Measurements from ENCODE around the gene SHISAL1. TPM values are rescaled to one million over a fixed set of nuclear protein-coding genes. Genes with fewer than 3 reads are reported as not detected.

SHISAL1 gene
- total RNA-seq, 1 experiment from 2014 or later = 1.6 TPM

DNA sequence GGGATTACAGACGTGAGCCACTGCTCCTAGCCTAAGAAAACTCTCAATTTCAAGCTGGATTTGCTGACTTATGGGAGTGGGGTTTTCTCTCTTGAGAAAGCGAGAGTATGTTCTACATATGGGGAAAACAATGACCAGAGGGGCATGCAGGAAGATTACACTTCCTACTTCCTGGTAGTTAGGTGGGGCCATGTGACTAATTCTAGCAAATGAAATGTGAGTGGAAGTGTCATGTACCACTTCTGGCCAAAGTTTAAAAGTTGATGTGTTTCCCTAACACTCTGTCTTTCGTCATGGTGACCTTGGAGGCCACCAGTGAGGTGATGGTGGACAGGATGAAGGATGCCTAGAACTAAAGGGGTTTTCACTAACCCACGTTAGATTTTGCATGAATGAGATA is 81.5 kb downstream of the SHISAL1 start:
- H3K27ac Mint-ChIP-seq (ENCODE audit: low read depth, unreplicated experiment) = no peak overlapping the region
- no peaks in the 10 kb centered on the region for H3K36me3 Mint-ChIP-seq (ENCODE audit: insufficient read depth, unreplicated experiment)
- no peak overlapping the region for H3K4me3 Mint-ChIP-seq (ENCODE audit: unreplicated experiment)
- no TSS peak for BruUV-seq (replicated peaks)
- intact Hi-C loops (cut with micrococcal nuclease) = no loop called here
- peaks cover 11% of the 10 kb centered on the region for H3K9me3 Mint-ChIP-seq (ENCODE audit: unreplicated experiment)
- H3K4me1 Mint-ChIP-seq (ENCODE audit: insufficient read depth, unreplicated experiment) = no peaks in the 10 kb centered on the region
- POLR2A ChIA-PET = no interaction called here
- CTCF ChIA-PET = interaction anchor here (0.6 to 0.7 kb wide), 2 partner anchors 112 to 414 kb away, joined by 3 read pairs; no protein-coding TSS in a partner anchor
- TF ChIP-seq, protein P1, sequence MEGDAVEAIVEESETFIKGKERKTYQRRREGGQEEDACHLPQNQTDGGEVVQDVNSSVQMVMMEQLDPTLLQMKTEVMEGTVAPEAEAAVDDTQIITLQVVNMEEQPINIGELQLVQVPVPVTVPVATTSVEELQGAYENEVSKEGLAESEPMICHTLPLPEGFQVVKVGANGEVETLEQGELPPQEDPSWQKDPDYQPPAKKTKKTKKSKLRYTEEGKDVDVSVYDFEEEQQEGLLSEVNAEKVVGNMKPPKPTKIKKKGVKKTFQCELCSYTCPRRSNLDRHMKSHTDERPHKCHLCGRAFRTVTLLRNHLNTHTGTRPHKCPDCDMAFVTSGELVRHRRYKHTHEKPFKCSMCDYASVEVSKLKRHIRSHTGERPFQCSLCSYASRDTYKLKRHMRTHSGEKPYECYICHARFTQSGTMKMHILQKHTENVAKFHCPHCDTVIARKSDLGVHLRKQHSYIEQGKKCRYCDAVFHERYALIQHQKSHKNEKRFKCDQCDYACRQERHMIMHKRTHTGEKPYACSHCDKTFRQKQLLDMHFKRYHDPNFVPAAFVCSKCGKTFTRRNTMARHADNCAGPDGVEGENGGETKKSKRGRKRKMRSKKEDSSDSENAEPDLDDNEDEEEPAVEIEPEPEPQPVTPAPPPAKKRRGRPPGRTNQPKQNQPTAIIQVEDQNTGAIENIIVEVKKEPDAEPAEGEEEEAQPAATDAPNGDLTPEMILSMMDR (IDR thresholded peaks at IDR 0.05; ENCODE audit: unreplicated experiment) = no peak
- peaks cover 5% of the 10 kb centered on the region for H3K27me3 Mint-ChIP-seq (ENCODE audit: insufficient read depth, unreplicated experiment)
- no peak for DNase-seq (ENCODE audit: unreplicated experiment)

DNA sequence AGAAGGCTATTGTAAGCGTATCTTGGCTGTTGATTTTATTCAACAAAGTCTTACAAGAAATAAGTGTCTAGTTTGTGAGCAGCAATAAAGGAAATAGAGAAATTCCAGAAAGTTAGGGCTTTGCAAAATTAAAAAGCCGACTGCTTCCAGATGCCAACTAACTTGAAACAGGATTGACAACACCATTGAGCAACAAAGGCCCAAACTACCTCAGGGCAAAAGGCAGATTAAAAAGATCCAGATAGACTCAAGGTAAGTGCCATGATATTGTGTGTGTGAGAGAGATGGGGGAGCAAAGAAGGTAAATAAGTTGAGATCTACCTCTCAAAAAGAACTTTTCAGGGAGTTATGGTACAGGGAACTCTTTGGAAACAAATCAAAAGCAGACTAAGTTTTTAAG is 82.9 kb downstream of the SHISAL1 start:
- TF ChIP-seq, protein P1 (IDR thresholded peaks at IDR 0.05; ENCODE audit: unreplicated experiment) = no peak
- DNase-seq (ENCODE audit: unreplicated experiment) = no peak
- ChIA-PET CTCF (no interaction called here), POLR2A (no interaction called here)
- H3K27ac Mint-ChIP-seq (ENCODE audit: low read depth, unreplicated experiment) = no peak overlapping the region
- H3K36me3 Mint-ChIP-seq (ENCODE audit: insufficient read depth, unreplicated experiment) = no peaks in the 10 kb centered on the region
- no peaks in the 10 kb centered on the region for H3K4me1 Mint-ChIP-seq (ENCODE audit: insufficient read depth, unreplicated experiment)
- no TSS peak for BruUV-seq (replicated peaks)
- H3K27me3 Mint-ChIP-seq (ENCODE audit: insufficient read depth, unreplicated experiment) = peaks cover 20% of the 10 kb centered on the region
- no peak overlapping the region for H3K4me3 Mint-ChIP-seq (ENCODE audit: unreplicated experiment)
- intact Hi-C loops (cut with micrococcal nuclease) = no loop called here
- H3K9me3 Mint-ChIP-seq (ENCODE audit: unreplicated experiment) = peaks cover 11% of the 10 kb centered on the region

DNA sequence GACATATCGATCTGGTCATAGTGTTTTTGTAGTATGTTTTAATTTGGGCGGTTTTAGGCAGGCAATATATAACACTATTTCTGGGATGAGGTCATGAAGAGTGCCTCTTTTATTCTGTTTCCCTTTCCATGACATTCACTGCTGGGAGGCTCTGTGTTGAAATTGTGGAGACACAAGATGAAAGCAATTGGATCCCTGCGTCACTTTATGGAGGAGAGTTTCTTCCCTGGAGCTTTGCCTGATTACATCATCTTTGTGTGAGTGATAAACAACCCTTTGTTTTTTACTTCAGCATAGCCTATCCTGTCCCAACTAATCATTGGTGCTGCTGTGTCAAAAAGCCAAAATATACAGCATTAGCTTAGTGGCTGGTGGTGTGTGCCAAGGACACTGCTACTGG is 83.4 kb downstream of the SHISAL1 start:
- no peak overlapping the region for H3K4me3 Mint-ChIP-seq (ENCODE audit: unreplicated experiment)
- ChIA-PET POLR2A (no interaction called here), CTCF (no interaction called here)
- intact Hi-C loops (cut with micrococcal nuclease) = no loop called here
- H3K4me1 Mint-ChIP-seq (ENCODE audit: insufficient read depth, unreplicated experiment) = peaks cover under 1% of the 10 kb centered on the region
- peaks cover 11% of the 10 kb centered on the region for H3K9me3 Mint-ChIP-seq (ENCODE audit: unreplicated experiment)
- TF ChIP-seq, protein P1 (IDR thresholded peaks at IDR 0.05; ENCODE audit: unreplicated experiment) = no peak
- H3K27me3 Mint-ChIP-seq (ENCODE audit: insufficient read depth, unreplicated experiment) = peaks cover 23% of the 10 kb centered on the region
- no TSS peak for BruUV-seq (replicated peaks)
- no peak for DNase-seq (ENCODE audit: unreplicated experiment)
- no peak overlapping the region for H3K27ac Mint-ChIP-seq (ENCODE audit: low read depth, unreplicated experiment)
- no peaks in the 10 kb centered on the region for H3K36me3 Mint-ChIP-seq (ENCODE audit: insufficient read depth, unreplicated experiment)

DNA sequence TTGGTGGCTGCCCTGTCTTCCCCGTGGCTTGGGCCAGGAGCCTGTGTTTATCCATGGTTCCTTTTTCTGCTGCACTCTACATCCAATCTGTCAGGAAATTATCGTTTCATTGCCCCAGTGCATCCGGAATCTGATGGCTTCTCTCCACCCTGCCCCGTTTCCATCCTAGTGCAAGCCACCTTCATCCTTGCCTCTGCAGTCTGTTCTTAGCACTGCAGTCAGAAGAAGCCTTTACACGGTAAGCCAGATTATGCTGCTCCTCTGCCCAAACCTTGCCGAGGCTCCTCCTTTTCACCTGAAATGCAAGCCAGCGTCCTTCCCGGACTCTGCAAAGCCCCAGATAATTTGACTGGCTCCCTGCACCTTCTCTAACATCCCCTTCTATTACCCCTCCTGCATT is 86.9 kb downstream of the SHISAL1 start:
- CTCF ChIA-PET = no interaction called here
- Mint-ChIP-seq H3K9me3 (ENCODE audit: unreplicated experiment) (peaks cover 11% of the 10 kb centered on the region), H3K4me3 (ENCODE audit: unreplicated experiment) (no peak overlapping the region), H3K27me3 (ENCODE audit: insufficient read depth, unreplicated experiment) (peaks cover 33% of the 10 kb centered on the region), H3K27ac (ENCODE audit: low read depth, unreplicated experiment) (no peak overlapping the region), H3K36me3 (ENCODE audit: insufficient read depth, unreplicated experiment) (no peaks in the 10 kb centered on the region), H3K4me1 (ENCODE audit: insufficient read depth, unreplicated experiment) (peaks cover 12% of the 10 kb centered on the region)
- intact Hi-C loops (cut with micrococcal nuclease) = no loop called here
- POLR2A ChIA-PET = no interaction called here
- no peak for DNase-seq (ENCODE audit: unreplicated experiment)
- TF ChIP-seq, protein P1 (IDR thresholded peaks at IDR 0.05; ENCODE audit: unreplicated experiment) = no peak
- no TSS peak for BruUV-seq (replicated peaks)
